SK-N-SH treated with all-trans-retinoic acid at 6 μM for 48 hours (cell line): ENCODE data around the gene RAC3.

ENCODE experiments used
- ARNTL ChIP-seq: fragments of 450-650 bp; formaldehyde crosslinking; IDR thresholded peaks from 2 replicates; pipeline ENCODE4 v1.5.0; 2020; ENCODE audit warnings: low read depth, mild to moderate bottlenecking, moderate library complexity, borderline replicate concordance
- BACH2 ChIP-seq: fragments of 250-450 bp; sonication (Bioruptor Pico); IDR thresholded peaks from 2 replicates; pipeline ENCODE4 v1.9.0; 2021; ENCODE audit warnings: mild to moderate bottlenecking, borderline replicate concordance
- GLIS3 ChIP-seq: fragments of 250-450 bp; sonication (Bioruptor Pico); IDR thresholded peaks from 2 replicates; pipeline ENCODE4 v1.5.0; 2020; ENCODE audit warnings: mild to moderate bottlenecking, moderate library complexity
- OSR1 ChIP-seq: fragments of 250-450 bp; sonication (Bioruptor Pico); IDR thresholded peaks from 2 replicates; pipeline ENCODE4 v1.8.0; 2022; ENCODE audit warnings: moderate library complexity, mild to moderate bottlenecking, inconsistent platforms
- SNAI2 ChIP-seq: fragments of 250-450 bp; sonication (Bioruptor Pico); IDR thresholded peaks from 2 replicates; pipeline ENCODE4 v1.5.0; 2020; ENCODE audit warnings: mild to moderate bottlenecking, moderate library complexity
- TCF4 ChIP-seq: fragments of 250-450 bp; sonication (Bioruptor Pico); IDR thresholded peaks from 2 replicates; pipeline ENCODE4 v1.8.0; 2021; ENCODE audit warnings: mild to moderate bottlenecking, moderate library complexity, borderline replicate concordance
- ZFP30 ChIP-seq: fragments of 450-650 bp; formaldehyde crosslinking; IDR thresholded peaks from 2 replicates; pipeline ENCODE4 v1.5.0; 2022; ENCODE audit warnings: mild to moderate bottlenecking, moderate library complexity
- ZNF565 ChIP-seq: fragments of 450-650 bp; formaldehyde crosslinking; conservative IDR thresholded peaks from 2 replicates; pipeline ENCODE4 v1.5.0; 2020; ENCODE audit warnings: low read depth, mild to moderate bottlenecking, moderate library complexity
- ZNF70 ChIP-seq: fragments of 450-650 bp; formaldehyde crosslinking; IDR thresholded peaks from 2 replicates; pipeline ENCODE4 v1.5.0; 2020; ENCODE audit warnings: mild to moderate bottlenecking, moderate library complexity
- ZNF8 ChIP-seq: fragments of 450-650 bp; formaldehyde crosslinking; IDR thresholded peaks from 2 replicates; pipeline ENCODE4 v1.5.0; 2020; ENCODE audit warnings: mild to moderate bottlenecking, moderate library complexity
- TF ChIP-seq, protein P1 (sequence below): fragments of 250-450 bp; sonication (Bioruptor Pico); IDR thresholded peaks from 2 replicates; pipeline ENCODE4 v1.8.0; 2020; ENCODE audit warnings: mild to moderate bottlenecking, moderate library complexity, borderline replicate concordance
- TF ChIP-seq, protein P2 (sequence below): fragments of 250-450 bp; sonication (Bioruptor Pico); IDR thresholded peaks from 2 replicates; pipeline ENCODE4 v1.8.0; 2021; ENCODE audit warnings: low read depth, mild to moderate bottlenecking, moderate library complexity, borderline replicate concordance
- TF ChIP-seq, protein P3 (sequence below): fragments of 250-450 bp; sonication (Bioruptor Pico); IDR thresholded peaks from 2 replicates; pipeline ENCODE4 v1.5.1; 2020; ENCODE audit warnings: low read depth, mild to moderate bottlenecking, moderate library complexity
- TF ChIP-seq, protein P4 (sequence below): fragments of 250-450 bp; sonication (Bioruptor Pico); IDR thresholded peaks from 2 replicates; pipeline ENCODE4 v1.5.0; 2020; ENCODE audit warnings: mild to moderate bottlenecking, moderate library complexity

DNA sequence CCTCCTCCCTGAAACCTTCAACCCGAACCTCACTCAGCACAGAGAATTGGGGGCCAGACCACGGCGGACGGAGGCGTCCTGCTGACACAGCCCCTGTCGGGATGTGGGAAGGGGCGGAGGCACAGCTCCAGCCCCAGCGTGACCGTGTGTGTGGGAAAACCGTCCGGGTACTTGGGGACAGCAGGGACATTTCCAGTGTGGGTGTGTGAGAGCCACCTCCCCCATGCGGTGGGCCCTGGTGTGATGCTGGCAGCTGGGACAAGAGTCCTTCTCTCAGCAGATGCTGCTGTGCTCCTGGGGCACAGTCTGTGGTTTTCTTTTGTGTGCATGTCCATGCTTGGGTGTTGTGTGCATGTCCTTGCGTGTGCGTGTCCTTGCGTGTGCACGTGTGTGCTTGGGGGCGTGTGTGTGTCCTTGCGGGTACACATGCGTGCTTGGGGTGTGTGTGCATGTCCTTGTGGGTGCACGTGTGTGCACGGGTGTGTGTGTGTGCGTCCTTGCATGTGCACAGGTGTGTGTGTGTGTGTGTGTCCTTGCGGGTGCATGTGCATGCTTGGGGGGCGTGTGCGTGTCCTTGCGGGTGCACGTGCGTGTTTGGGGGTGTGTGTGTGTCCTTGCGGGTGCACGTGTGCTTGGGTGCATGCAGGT lies 25.7 kb upstream of the RAC3 start:
- TF ChIP-seq GLIS3 (CRISPR knock-in tag) (no peak), TCF4 (CRISPR knock-in tag) (no peak), ZNF565 (CRISPR knock-in tag) (no peak), ZNF8 (CRISPR knock-in tag) (no peak), SNAI2 (CRISPR knock-in tag) (no peak), ZNF70 (no peak), BACH2 (CRISPR knock-in tag) (no peak), ARNTL (CRISPR knock-in tag) (no peak), ZFP30 (no peak), OSR1 (CRISPR knock-in tag) (no peak)
- TF ChIP-seq, protein P1, sequence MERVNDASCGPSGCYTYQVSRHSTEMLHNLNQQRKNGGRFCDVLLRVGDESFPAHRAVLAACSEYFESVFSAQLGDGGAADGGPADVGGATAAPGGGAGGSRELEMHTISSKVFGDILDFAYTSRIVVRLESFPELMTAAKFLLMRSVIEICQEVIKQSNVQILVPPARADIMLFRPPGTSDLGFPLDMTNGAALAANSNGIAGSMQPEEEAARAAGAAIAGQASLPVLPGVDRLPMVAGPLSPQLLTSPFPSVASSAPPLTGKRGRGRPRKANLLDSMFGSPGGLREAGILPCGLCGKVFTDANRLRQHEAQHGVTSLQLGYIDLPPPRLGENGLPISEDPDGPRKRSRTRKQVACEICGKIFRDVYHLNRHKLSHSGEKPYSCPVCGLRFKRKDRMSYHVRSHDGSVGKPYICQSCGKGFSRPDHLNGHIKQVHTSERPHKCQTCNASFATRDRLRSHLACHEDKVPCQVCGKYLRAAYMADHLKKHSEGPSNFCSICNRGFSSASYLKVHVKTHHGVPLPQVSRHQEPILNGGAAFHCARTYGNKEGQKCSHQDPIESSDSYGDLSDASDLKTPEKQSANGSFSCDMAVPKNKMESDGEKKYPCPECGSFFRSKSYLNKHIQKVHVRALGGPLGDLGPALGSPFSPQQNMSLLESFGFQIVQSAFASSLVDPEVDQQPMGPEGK (CRISPR knock-in tag): no peak
- TF ChIP-seq, protein P2, sequence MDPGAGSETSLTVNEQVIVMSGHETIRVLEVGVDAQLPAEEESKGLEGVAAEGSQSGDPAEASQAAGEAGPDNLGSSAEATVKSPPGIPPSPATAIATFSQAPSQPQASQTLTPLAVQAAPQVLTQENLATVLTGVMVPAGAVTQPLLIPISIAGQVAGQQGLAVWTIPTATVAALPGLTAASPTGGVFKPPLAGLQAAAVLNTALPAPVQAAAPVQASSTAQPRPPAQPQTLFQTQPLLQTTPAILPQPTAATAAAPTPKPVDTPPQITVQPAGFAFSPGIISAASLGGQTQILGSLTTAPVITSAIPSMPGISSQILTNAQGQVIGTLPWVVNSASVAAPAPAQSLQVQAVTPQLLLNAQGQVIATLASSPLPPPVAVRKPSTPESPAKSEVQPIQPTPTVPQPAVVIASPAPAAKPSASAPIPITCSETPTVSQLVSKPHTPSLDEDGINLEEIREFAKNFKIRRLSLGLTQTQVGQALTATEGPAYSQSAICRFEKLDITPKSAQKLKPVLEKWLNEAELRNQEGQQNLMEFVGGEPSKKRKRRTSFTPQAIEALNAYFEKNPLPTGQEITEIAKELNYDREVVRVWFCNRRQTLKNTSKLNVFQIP: no peak
- TF ChIP-seq, protein P3, sequence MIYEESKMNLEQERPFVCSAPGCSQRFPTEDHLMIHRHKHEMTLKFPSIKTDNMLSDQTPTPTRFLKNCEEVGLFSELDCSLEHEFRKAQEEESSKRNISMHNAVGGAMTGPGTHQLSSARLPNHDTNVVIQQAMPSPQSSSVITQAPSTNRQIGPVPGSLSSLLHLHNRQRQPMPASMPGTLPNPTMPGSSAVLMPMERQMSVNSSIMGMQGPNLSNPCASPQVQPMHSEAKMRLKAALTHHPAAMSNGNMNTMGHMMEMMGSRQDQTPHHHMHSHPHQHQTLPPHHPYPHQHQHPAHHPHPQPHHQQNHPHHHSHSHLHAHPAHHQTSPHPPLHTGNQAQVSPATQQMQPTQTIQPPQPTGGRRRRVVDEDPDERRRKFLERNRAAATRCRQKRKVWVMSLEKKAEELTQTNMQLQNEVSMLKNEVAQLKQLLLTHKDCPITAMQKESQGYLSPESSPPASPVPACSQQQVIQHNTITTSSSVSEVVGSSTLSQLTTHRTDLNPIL (CRISPR knock-in tag): no peak
- TF ChIP-seq, protein P4, sequence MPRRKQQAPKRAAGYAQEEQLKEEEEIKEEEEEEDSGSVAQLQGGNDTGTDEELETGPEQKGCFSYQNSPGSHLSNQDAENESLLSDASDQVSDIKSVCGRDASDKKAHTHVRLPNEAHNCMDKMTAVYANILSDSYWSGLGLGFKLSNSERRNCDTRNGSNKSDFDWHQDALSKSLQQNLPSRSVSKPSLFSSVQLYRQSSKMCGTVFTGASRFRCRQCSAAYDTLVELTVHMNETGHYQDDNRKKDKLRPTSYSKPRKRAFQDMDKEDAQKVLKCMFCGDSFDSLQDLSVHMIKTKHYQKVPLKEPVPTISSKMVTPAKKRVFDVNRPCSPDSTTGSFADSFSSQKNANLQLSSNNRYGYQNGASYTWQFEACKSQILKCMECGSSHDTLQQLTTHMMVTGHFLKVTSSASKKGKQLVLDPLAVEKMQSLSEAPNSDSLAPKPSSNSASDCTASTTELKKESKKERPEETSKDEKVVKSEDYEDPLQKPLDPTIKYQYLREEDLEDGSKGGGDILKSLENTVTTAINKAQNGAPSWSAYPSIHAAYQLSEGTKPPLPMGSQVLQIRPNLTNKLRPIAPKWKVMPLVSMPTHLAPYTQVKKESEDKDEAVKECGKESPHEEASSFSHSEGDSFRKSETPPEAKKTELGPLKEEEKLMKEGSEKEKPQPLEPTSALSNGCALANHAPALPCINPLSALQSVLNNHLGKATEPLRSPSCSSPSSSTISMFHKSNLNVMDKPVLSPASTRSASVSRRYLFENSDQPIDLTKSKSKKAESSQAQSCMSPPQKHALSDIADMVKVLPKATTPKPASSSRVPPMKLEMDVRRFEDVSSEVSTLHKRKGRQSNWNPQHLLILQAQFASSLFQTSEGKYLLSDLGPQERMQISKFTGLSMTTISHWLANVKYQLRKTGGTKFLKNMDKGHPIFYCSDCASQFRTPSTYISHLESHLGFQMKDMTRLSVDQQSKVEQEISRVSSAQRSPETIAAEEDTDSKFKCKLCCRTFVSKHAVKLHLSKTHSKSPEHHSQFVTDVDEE (CRISPR knock-in tag): no peak
